GM12801 (cell line): ENCODE data around the gene SYCE1L.

ENCODE experiments used
- CTCF ChIP-seq: IDR thresholded peaks from one replicate; pipeline ENCODE4 v1.5.1; 2011; ENCODE audit warnings: control low read depth; ENCODE audit not compliant: insufficient read length; ENCODE audit errors: extremely low read depth

SYCE1L gene

GRCh38 chr16:77170805-77171204, 28.4 kb upstream of the SYCE1L start:
- TF ChIP-seq CTCF = no peak

GRCh38 chr16:77171745-77172635, 27.2 kb upstream of the SYCE1L start:
- no peak for TF ChIP-seq CTCF

- TF ChIP-seq CTCF = no peak
Observed at GRCh38 chr16:77172951-77173350, 26.3 kb upstream of the SYCE1L start.

GRCh38 chr16:77183137-77183536, 16.1 kb upstream of the SYCE1L start:
- no peak for TF ChIP-seq CTCF

- no peak for TF ChIP-seq CTCF
Observed at GRCh38 chr16:77190190-77190477, 9.1 kb upstream of the SYCE1L start.

GRCh38 chr16:77190478-77191258, 8.5 kb upstream of the SYCE1L start, which contains the start of gene MON1B:
Gene MON1B, plus strand, starts transcription at chr16:77191190. Its CDS starts 296 bp downstream, at chr16:77191486.
- TF ChIP-seq CTCF = no peak

- TF ChIP-seq CTCF = no peak
Observed at GRCh38 chr16:77191259-77191969, 7.8 kb upstream of the SYCE1L start.
